B cell (primary cell): Measurements from ENCODE around the gene ELMO1.

Source experiments
- EZH2 ChIP-seq: IDR thresholded peaks from 2 replicates; pipeline ENCODE4 v1.6.1; 2012; ENCODE audit warnings: borderline replicate concordance, low read depth, mild to moderate bottlenecking, moderate library complexity, low read length; ENCODE audit not compliant: insufficient read depth, poor library complexity, severe bottlenecking
- TF ChIP-seq, protein P1 (sequence below): fragments of 200-600 bp; IDR thresholded peaks from one replicate; pipeline ENCODE4 v1.8.0; 2022; ENCODE audit warnings: antibody characterized with exemption, mild to moderate bottlenecking

DNA sequence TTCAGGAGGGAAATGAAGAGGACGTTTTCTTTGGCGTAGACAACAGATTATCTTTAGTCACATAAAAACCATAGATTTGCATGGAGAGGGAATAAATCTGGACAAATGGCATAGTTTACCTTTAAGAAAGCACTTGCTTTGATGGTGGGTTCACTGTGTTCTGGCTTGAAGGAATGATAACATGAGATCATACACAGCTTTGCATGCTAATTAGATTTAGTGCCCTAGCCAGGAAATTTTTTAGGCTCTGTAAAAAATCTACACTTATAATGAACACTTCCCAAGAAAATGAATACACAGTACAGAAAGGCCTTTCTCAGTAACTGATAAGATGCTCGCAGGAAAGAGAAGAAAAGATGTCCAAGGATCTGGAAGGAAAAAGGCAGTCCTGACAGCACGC is 506.1 kb downstream of the ELMO1 start:
- no peak for TF ChIP-seq EZH2
- TF ChIP-seq, protein P1, sequence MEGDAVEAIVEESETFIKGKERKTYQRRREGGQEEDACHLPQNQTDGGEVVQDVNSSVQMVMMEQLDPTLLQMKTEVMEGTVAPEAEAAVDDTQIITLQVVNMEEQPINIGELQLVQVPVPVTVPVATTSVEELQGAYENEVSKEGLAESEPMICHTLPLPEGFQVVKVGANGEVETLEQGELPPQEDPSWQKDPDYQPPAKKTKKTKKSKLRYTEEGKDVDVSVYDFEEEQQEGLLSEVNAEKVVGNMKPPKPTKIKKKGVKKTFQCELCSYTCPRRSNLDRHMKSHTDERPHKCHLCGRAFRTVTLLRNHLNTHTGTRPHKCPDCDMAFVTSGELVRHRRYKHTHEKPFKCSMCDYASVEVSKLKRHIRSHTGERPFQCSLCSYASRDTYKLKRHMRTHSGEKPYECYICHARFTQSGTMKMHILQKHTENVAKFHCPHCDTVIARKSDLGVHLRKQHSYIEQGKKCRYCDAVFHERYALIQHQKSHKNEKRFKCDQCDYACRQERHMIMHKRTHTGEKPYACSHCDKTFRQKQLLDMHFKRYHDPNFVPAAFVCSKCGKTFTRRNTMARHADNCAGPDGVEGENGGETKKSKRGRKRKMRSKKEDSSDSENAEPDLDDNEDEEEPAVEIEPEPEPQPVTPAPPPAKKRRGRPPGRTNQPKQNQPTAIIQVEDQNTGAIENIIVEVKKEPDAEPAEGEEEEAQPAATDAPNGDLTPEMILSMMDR = no peak
